Measurements from ENCODE around the gene COQ8A.

- no peak for TF ChIP-seq STAT3 (IDR thresholded peaks at IDR 0.05; ENCODE audit: low read depth, low read length)
- no peak for TF ChIP-seq MXI1 (IDR thresholded peaks at IDR 0.05; ENCODE audit: low read depth, low read length)
- TF ChIP-seq RELA (IDR thresholded peaks at IDR 0.05; ENCODE audit: borderline replicate concordance, partially characterized antibody) = no peak
- no peak for TF ChIP-seq SMC3 (IDR thresholded peaks at IDR 0.05; ENCODE audit: borderline replicate concordance, low read length)
- TF ChIP-seq CTCF (IDR thresholded peaks at IDR 0.05 in 2 of 3, conservative IDR thresholded peaks at IDR 0.05 in 1 of 3; ENCODE audit: control insufficient read depth in 2 of 3, extremely low read depth in 1 of 3, insufficient read depth in 1 of 3, low read depth in 3 of 3, low read length in 3 of 3) = no peak
- TF ChIP-seq EZH2 (IDR thresholded peaks at IDR 0.05; ENCODE audit: borderline replicate concordance, control insufficient read depth, low read depth, low read length) = no peak
- no peak for TF ChIP-seq NBN (IDR thresholded peaks at IDR 0.05)
- no peak for TF ChIP-seq POLR2AphosphoS5 (IDR thresholded peaks at IDR 0.05; ENCODE audit: low read length)
- TF ChIP-seq, protein P1, sequence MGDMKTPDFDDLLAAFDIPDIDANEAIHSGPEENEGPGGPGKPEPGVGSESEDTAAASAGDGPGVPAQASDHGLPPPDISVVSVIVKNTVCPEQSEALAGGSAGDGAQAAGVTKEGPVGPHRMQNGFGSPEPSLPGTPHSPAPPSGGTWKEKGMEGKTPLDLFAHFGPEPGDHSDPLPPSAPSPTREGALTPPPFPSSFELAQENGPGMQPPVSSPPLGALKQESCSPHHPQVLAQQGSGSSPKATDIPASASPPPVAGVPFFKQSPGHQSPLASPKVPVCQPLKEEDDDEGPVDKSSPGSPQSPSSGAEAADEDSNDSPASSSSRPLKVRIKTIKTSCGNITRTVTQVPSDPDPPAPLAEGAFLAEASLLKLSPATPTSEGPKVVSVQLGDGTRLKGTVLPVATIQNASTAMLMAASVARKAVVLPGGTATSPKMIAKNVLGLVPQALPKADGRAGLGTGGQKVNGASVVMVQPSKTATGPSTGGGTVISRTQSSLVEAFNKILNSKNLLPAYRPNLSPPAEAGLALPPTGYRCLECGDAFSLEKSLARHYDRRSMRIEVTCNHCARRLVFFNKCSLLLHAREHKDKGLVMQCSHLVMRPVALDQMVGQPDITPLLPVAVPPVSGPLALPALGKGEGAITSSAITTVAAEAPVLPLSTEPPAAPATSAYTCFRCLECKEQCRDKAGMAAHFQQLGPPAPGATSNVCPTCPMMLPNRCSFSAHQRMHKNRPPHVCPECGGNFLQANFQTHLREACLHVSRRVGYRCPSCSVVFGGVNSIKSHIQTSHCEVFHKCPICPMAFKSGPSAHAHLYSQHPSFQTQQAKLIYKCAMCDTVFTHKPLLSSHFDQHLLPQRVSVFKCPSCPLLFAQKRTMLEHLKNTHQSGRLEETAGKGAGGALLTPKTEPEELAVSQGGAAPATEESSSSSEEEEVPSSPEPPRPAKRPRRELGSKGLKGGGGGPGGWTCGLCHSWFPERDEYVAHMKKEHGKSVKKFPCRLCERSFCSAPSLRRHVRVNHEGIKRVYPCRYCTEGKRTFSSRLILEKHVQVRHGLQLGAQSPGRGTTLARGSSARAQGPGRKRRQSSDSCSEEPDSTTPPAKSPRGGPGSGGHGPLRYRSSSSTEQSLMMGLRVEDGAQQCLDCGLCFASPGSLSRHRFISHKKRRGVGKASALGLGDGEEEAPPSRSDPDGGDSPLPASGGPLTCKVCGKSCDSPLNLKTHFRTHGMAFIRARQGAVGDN (IDR thresholded peaks at IDR 0.05) = no peak
- TF ChIP-seq KDM1A (IDR thresholded peaks at IDR 0.05; ENCODE audit: borderline replicate concordance) = no peak
- TF ChIP-seq MTA3 (IDR thresholded peaks at IDR 0.05; ENCODE audit: borderline replicate concordance, low read length) = no peak
- TF ChIP-seq ESRRA (IDR thresholded peaks at IDR 0.05; ENCODE audit: low read length) = no peak
- no peak for TF ChIP-seq SIN3A (IDR thresholded peaks at IDR 0.05; ENCODE audit: low read depth, low read length)
Observed at GRCh38 chr1:226954337-226954736, 14.2 kb downstream of the COQ8A start.

Measured in GM12878 (cell line).